IMR-90 (cell line): ENCODE results near the gene KRTAP5-3. TPM values are rescaled to one million over a fixed set of nuclear protein-coding genes. Genes with fewer than 3 reads are reported as not detected.

Source experiments
- ATAC-seq: fragments of 200-7000 bp; cut with Tn5 transposase; 2 replicates; pipeline ENCODE4 v1.9.1; 2020; ENCODE audit warnings: low read depth, mild to moderate bottlenecking, moderate library complexity
- BruUV-seq: library from RNA; stranded (reverse); fragments of 400-500 nt; replicated peaks from 2 replicates; lab custom pipeline; 2021; lab: Mats Ljungman, UMichigan
- CTCF ChIA-PET: fragments of 300-600 bp; formaldehyde crosslinking; extraction: SDS; loops from one replicate; lab custom pipeline; 2021; ENCODE audit warnings: antibody characterized with exemption; lab: Yijun Ruan, JAX
- POLR2A ChIA-PET: fragments of 300-600 bp; sonication (Branson Sonifier 250); formaldehyde crosslinking; loops from one replicate; lab custom pipeline; 2022; ENCODE audit warnings: antibody characterized with exemption; ENCODE audit not compliant: unreplicated experiment; lab: Charles Lee
- DNase-seq: peaks from one replicate; pipeline ENCODE4 v3.0.0; 2013
- H2AFZ ChIP-seq: replicated peaks from 2 replicates; pipeline ENCODE3; 2013; ENCODE audit warnings: low read length, mild to moderate bottlenecking; ENCODE audit not compliant: poor library complexity
- H2AK5ac ChIP-seq: 2 replicates; pipeline ENCODE4 v1.6.1; 2013; ENCODE audit warnings: low read depth, low read length, inconsistent platforms
- H2AK9ac ChIP-seq: replicated peaks from 2 replicates; pipeline ENCODE3; 2013; ENCODE audit warnings: mild to moderate bottlenecking, low read depth, low read length, moderate library complexity; ENCODE audit not compliant: poor library complexity
- H2BK120ac ChIP-seq: 2 replicates; pipeline ENCODE4 v1.6.1; 2013; ENCODE audit warnings: low read depth, low read length, inconsistent platforms
- H2BK15ac ChIP-seq: 3 replicates; pipeline ENCODE4 v1.6.1; 2013; ENCODE audit warnings: low read depth, low read length, inconsistent platforms
- H2BK20ac ChIP-seq: 2 replicates; pipeline ENCODE4 v1.6.1; 2013; ENCODE audit warnings: low read depth, mild to moderate bottlenecking, inconsistent platforms, low read length, moderate library complexity
- H2BK5ac ChIP-seq: 2 replicates; pipeline ENCODE4 v1.6.1; 2013; ENCODE audit warnings: mild to moderate bottlenecking, low read depth, low read length, inconsistent platforms; ENCODE audit not compliant: poor library complexity, severe bottlenecking
- H3K14ac ChIP-seq: replicated peaks from 2 replicates; pipeline ENCODE4 v1.6.1; 2013; ENCODE audit warnings: low read depth, low read length, inconsistent platforms
- H3K18ac ChIP-seq: 2 replicates; pipeline ENCODE4 v1.6.1; 2013; ENCODE audit warnings: low read depth, low read length, control low read depth
- H3K23ac ChIP-seq: 2 replicates; pipeline ENCODE4 v1.6.1; 2013; ENCODE audit warnings: low read depth, low read length, inconsistent platforms
- H3K27ac ChIP-seq: 2 replicates; pipeline ENCODE4 v1.5.1; 2013; ENCODE audit warnings: mild to moderate bottlenecking, control low read depth, low read length; ENCODE audit not compliant: insufficient read depth
- H3K27me3 ChIP-seq: 2 replicates; pipeline ENCODE4 v1.6.1; 2013; ENCODE audit warnings: low read length; ENCODE audit not compliant: control insufficient read depth, insufficient read depth
- H3K36me3 ChIP-seq: 2 replicates; pipeline ENCODE4 v1.6.1; 2013; ENCODE audit warnings: low read length, mixed read lengths; ENCODE audit not compliant: control insufficient read depth, insufficient read depth
- H3K4ac ChIP-seq: 2 replicates; pipeline ENCODE4 v1.6.1; 2013; ENCODE audit warnings: low read depth, low read length, inconsistent platforms
- H3K4me1 ChIP-seq: 2 replicates; pipeline ENCODE4 v1.6.1; 2013; ENCODE audit warnings: low read length, mixed read lengths; ENCODE audit not compliant: control insufficient read depth, insufficient read depth
- H3K4me2 ChIP-seq: 2 replicates; pipeline ENCODE4 v1.6.1; 2013; ENCODE audit warnings: low read depth, mild to moderate bottlenecking, control low read depth, low read length, moderate library complexity
- H3K4me3 ChIP-seq: 2 replicates; pipeline ENCODE4 v1.5.1; 2013; ENCODE audit warnings: low read depth, mild to moderate bottlenecking, control low read depth, low read length, moderate library complexity; ENCODE audit not compliant: insufficient read depth
- H3K56ac ChIP-seq: 2 replicates; pipeline ENCODE4 v1.6.1; 2013; ENCODE audit warnings: low read length, inconsistent platforms; ENCODE audit not compliant: insufficient read depth; ENCODE audit errors: extremely low read depth
- H3K79me1 ChIP-seq, 2 experiments: 2 replicates each; pipeline ENCODE4 v1.6.1; 2013; ENCODE audit warnings: low read length in 2 of 2, inconsistent platforms in 1 of 2, low read depth in 1 of 2
- H3K9ac ChIP-seq: 2 replicates; pipeline ENCODE4 v1.6.1; 2013; ENCODE audit warnings: low read depth, low read length, control low read depth
- H3K9me1 ChIP-seq: 2 replicates; pipeline ENCODE4 v1.6.1; 2013; ENCODE audit warnings: low read length, inconsistent platforms; ENCODE audit not compliant: insufficient read depth
- H3K9me3 ChIP-seq: 2 replicates; pipeline ENCODE4 v1.6.1; 2013; ENCODE audit warnings: low read length; ENCODE audit not compliant: control insufficient read depth, insufficient read depth
- H4K20me1 ChIP-seq: 2 replicates; pipeline ENCODE4 v1.6.1; 2013; ENCODE audit warnings: low read length, inconsistent platforms; ENCODE audit not compliant: insufficient read depth
- H4K5ac ChIP-seq: 2 replicates; pipeline ENCODE4 v1.6.1; 2013; ENCODE audit warnings: mild to moderate bottlenecking, low read depth, low read length, control low read depth
- H4K8ac ChIP-seq, 2 experiments: 2 replicates each; pipeline ENCODE4 v1.6.1; 2013; ENCODE audit warnings: low read depth in 2 of 2, low read length in 2 of 2, control low read depth in 1 of 2, inconsistent platforms in 1 of 2
- H4K91ac ChIP-seq: 2 replicates; pipeline ENCODE4 v1.6.1; 2013; ENCODE audit warnings: low read depth, low read length, inconsistent platforms; ENCODE audit not compliant: insufficient read depth
- BHLHE40 ChIP-seq: fragments of 150-350 bp; IDR thresholded peaks from 2 replicates; pipeline ENCODE4 v1.6.1; 2016; ENCODE audit warnings: mild to moderate bottlenecking, low read depth, low read length
- CEBPB ChIP-seq: IDR thresholded peaks from 2 replicates; pipeline ENCODE4 v1.6.1; 2012; ENCODE audit warnings: low read depth, low read length, improper control_type of control experiment
- CHD1 ChIP-seq: IDR thresholded peaks from 2 replicates; pipeline ENCODE4 v1.6.1; 2012; ENCODE audit warnings: low read depth, low read length, improper control_type of control experiment
- MAFK ChIP-seq: IDR thresholded peaks from 2 replicates; pipeline ENCODE4 v1.6.1; 2012; ENCODE audit warnings: low read depth, low read length, improper control_type of control experiment
- MXI1 ChIP-seq: IDR thresholded peaks from 2 replicates; pipeline ENCODE4 v1.6.1; 2012; ENCODE audit warnings: low read depth, mild to moderate bottlenecking, low read length, moderate library complexity, borderline replicate concordance
- NFE2L2 ChIP-seq: fragments of 150-350 bp; IDR thresholded peaks from 2 replicates; pipeline ENCODE4 v1.6.1; 2016; ENCODE audit warnings: low read depth, mild to moderate bottlenecking, low read length
- POLR2A ChIP-seq: IDR thresholded peaks from 2 replicates; pipeline ENCODE4 v1.6.1; 2012; ENCODE audit warnings: mild to moderate bottlenecking, low read depth, low read length
- RCOR1 ChIP-seq: IDR thresholded peaks from 2 replicates; pipeline ENCODE4 v1.6.1; 2012; ENCODE audit warnings: mild to moderate bottlenecking, low read length, improper control_type of control experiment; ENCODE audit not compliant: insufficient replicate concordance
- RFX5 ChIP-seq: IDR thresholded peaks from 2 replicates; pipeline ENCODE4 v1.8.0; 2012; ENCODE audit warnings: low read depth, mild to moderate bottlenecking, low read length, moderate library complexity
- WGBS, 2 experiments: methylation state at CpG; one replicate each; pipeline versions ENCODE4 v1.1.5 to v1.1.7; 2013; ENCODE audit warnings: missing lambda C conversion rate in 2 of 2; ENCODE audit not compliant: insufficient read length in 1 of 2; ENCODE audit errors: extremely low coverage in 2 of 2; 5-methylcytosine and 5-hydroxymethylcytosine counted together
- dilution Hi-C: fragments of 300-500 bp; cut with HindIII; formaldehyde crosslinking; loops from one replicate; pipeline ENCODE4 v1.14.3; 2018; ENCODE audit warnings: low sequenced_read_pairs; ENCODE audit not compliant: unreplicated experiment
- in situ Hi-C: fragments of 300-500 bp; cut with MboI; formaldehyde crosslinking; loops from 3 replicates; pipeline ENCODE4 v1.14.3; 2019; ENCODE audit warnings: low sequenced_read_pairs, inconsistent platforms, mixed read lengths
- intact Hi-C: fragments of 100-400 bp; cut with micrococcal nuclease; formaldehyde crosslinking; loops from 2 replicates; pipeline ENCODE4 v1.10.0; 2022
- polyA plus RNA-seq, 3 experiments: library from polyadenylated mRNA; depleted of rRNA; stranded (reverse); fragments of >200 nt; gene quantifications; 2 replicates each; pipeline ENCODE4 v1.2.3, GENCODE V29; 2012; ENCODE audit warnings: low replicate concordance in 1 of 3
- total RNA-seq: library from RNA; depleted of rRNA; stranded (reverse); fragments of >200 nt; gene quantifications from 2 replicates; pipeline ENCODE4 v1.2.3, GENCODE V29; 2012
- TF ChIP-seq, protein P1 (sequence below): fragments of 150-350 bp; IDR thresholded peaks from 2 replicates; pipeline ENCODE4 v1.6.1; 2016; ENCODE audit warnings: low read depth, mild to moderate bottlenecking, low read length, moderate library complexity, borderline replicate concordance
- TF ChIP-seq, protein P2 (sequence below): fragments of 150-350 bp; IDR thresholded peaks from 2 replicates; pipeline ENCODE4 v1.6.1; 2017; ENCODE audit warnings: mild to moderate bottlenecking, antibody characterized with exemption, low read length, low read depth
- TF ChIP-seq, protein P3 (sequence below): conservative IDR thresholded peaks from 2 replicates; pipeline ENCODE4 v1.5.1; 2012; ENCODE audit warnings: mild to moderate bottlenecking, low read depth, low read length, improper control_type of control experiment

Gene KRTAP5-3
- total and polyA plus RNA-seq, 2 of the 4 experiments (the other 2 are of a cell fraction) = not detected

DNA sequence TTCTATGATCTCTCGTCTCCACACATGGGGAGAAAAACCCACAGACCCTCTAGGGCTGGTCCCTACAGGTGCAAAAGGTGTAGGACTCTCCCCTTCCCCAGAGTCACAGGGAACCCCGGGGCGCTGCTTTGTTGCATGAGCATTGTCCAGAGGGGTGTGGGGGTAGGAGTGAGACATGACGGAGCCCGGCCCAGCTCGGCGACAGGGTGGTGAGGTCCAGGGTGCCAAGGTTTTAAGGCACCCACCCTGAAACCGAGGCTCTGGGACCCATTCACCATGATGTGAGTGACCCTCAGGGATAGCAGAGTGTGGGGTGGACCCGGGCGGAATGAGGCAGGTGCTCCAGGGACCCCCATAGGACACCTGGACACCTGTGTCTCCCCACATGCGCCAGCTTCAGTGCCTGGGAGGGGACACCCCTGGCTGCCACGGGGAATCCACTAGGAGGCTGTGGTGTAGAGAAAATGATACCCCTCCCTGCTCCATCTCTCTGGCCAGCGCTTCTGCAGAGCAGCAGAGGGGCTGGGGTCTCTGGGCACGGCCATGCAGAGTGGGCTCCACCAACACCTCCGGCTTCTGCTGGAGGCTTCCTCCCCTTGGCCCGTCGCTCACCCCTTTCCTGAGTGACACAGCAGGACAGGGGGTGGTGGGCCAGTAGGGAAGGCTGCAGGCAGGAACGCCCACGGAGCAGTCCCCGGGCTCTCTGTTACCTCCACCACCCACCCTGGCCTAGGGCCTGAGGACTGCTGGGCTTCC lies 36.5 kb upstream of the KRTAP5-3 start:
- no peak overlapping the region for H3K56ac ChIP-seq
- BruUV-seq = no TSS peak
- no peak overlapping the region for H3K9ac ChIP-seq
- H3K23ac ChIP-seq = no peak overlapping the region
- ChIA-PET CTCF (interaction anchor here (0.6 kb wide), 1 partner anchor 188 kb away, joined by 3 read pairs; no protein-coding TSS in a partner anchor), POLR2A (no interaction called here)
- no peak for TF ChIP-seq RCOR1
- TF ChIP-seq CEBPB = no peak
- no peak for TF ChIP-seq NFE2L2
- no peak for TF ChIP-seq MXI1
- TF ChIP-seq, protein P1, sequence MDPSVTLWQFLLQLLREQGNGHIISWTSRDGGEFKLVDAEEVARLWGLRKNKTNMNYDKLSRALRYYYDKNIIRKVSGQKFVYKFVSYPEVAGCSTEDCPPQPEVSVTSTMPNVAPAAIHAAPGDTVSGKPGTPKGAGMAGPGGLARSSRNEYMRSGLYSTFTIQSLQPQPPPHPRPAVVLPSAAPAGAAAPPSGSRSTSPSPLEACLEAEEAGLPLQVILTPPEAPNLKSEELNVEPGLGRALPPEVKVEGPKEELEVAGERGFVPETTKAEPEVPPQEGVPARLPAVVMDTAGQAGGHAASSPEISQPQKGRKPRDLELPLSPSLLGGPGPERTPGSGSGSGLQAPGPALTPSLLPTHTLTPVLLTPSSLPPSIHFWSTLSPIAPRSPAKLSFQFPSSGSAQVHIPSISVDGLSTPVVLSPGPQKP = no peak
- TF ChIP-seq POLR2A = no peak
- TF ChIP-seq, protein P2, sequence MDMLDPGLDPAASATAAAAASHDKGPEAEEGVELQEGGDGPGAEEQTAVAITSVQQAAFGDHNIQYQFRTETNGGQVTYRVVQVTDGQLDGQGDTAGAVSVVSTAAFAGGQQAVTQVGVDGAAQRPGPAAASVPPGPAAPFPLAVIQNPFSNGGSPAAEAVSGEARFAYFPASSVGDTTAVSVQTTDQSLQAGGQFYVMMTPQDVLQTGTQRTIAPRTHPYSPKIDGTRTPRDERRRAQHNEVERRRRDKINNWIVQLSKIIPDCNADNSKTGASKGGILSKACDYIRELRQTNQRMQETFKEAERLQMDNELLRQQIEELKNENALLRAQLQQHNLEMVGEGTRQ = no peak
- TF ChIP-seq, protein P3, sequence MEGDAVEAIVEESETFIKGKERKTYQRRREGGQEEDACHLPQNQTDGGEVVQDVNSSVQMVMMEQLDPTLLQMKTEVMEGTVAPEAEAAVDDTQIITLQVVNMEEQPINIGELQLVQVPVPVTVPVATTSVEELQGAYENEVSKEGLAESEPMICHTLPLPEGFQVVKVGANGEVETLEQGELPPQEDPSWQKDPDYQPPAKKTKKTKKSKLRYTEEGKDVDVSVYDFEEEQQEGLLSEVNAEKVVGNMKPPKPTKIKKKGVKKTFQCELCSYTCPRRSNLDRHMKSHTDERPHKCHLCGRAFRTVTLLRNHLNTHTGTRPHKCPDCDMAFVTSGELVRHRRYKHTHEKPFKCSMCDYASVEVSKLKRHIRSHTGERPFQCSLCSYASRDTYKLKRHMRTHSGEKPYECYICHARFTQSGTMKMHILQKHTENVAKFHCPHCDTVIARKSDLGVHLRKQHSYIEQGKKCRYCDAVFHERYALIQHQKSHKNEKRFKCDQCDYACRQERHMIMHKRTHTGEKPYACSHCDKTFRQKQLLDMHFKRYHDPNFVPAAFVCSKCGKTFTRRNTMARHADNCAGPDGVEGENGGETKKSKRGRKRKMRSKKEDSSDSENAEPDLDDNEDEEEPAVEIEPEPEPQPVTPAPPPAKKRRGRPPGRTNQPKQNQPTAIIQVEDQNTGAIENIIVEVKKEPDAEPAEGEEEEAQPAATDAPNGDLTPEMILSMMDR = no peak
- TF ChIP-seq BHLHE40 = no peak
- no peak for TF ChIP-seq MAFK
- TF ChIP-seq CHD1 = no peak
- TF ChIP-seq RFX5 = no peak
- H2AK5ac ChIP-seq = no peak overlapping the region
- H4K20me1 ChIP-seq = no peaks in the 10 kb centered on the region
- H3K27me3 ChIP-seq = peaks cover 36% of the 10 kb centered on the region
- H2BK120ac ChIP-seq = no peak overlapping the region
- H3K4me3 ChIP-seq = no peak overlapping the region
- H3K27ac ChIP-seq = no peak overlapping the region
- H2AK9ac ChIP-seq = no peak overlapping the region
- 80% methylated on average over 1 of the region's 20 CpGs; no CpG with 5 or more reads in 1 of the 2 experiments for WGBS, 2 experiments
- in situ Hi-C loops (no loop called here), intact Hi-C loops (no loop called here), dilution Hi-C loops (no loop called here)
- H4K91ac ChIP-seq = no peak overlapping the region
- no peak overlapping the region for H2BK5ac ChIP-seq
- H2BK15ac ChIP-seq = no peak overlapping the region
- H3K9me3 ChIP-seq = no peaks in the 10 kb centered on the region
- H3K79me1 ChIP-seq = no peaks in the 10 kb centered on the region
- no peak overlapping the region for H3K4ac ChIP-seq
- no peak overlapping the region for H3K18ac ChIP-seq
- no peak overlapping the region for H3K4me2 ChIP-seq
- no peak overlapping the region for H2AFZ ChIP-seq
- no peak overlapping the region for H2BK20ac ChIP-seq
- no peak overlapping the region for H3K14ac ChIP-seq
- DNase-seq = no peak
- no peak for ATAC-seq
- H3K9me1 ChIP-seq = no peaks in the 10 kb centered on the region
- H3K36me3 ChIP-seq = no peaks in the 10 kb centered on the region
- H4K8ac ChIP-seq = no peak overlapping the region
- H4K5ac ChIP-seq = no peak overlapping the region
- no peaks in the 10 kb centered on the region for H3K4me1 ChIP-seq
